SK-N-MC (cell line): ENCODE results near the gene BCAS1.

ENCODE experiments used
- EZH2 ChIP-seq: fragments of 200-600 bp; sonication (generic); IDR thresholded peaks from one replicate; pipeline ENCODE4 v1.6.1; 2017; ENCODE audit warnings: antibody characterized with exemption
- FOXP2 ChIP-seq: optimal IDR thresholded peaks from 2 replicates; pipeline ENCODE3; 2011; ENCODE audit warnings: mild to moderate bottlenecking, moderate library complexity; ENCODE audit not compliant: insufficient read depth; ENCODE audit errors: extremely low read length, control extremely low read depth
- POLR2AphosphoS5 ChIP-seq: IDR thresholded peaks from 2 replicates; pipeline ENCODE4 v1.6.1; 2012; ENCODE audit warnings: mild to moderate bottlenecking, low read depth, low read length, borderline replicate concordance

- TF ChIP-seq EZH2 (no peak), POLR2AphosphoS5 (no peak), FOXP2 (no peak)
Measured at GRCh38 chr20:54048891-54049545, 21.4 kb downstream of the BCAS1 start.
